ENCODE measurements around the gene PCDHA11.
"Not testable (repeated sequence)": the region's sequence is repeated elsewhere in the genome, so short reads cannot be mapped to it uniquely, and the experiment has no call there.

PCDHA11 gene

DNA sequence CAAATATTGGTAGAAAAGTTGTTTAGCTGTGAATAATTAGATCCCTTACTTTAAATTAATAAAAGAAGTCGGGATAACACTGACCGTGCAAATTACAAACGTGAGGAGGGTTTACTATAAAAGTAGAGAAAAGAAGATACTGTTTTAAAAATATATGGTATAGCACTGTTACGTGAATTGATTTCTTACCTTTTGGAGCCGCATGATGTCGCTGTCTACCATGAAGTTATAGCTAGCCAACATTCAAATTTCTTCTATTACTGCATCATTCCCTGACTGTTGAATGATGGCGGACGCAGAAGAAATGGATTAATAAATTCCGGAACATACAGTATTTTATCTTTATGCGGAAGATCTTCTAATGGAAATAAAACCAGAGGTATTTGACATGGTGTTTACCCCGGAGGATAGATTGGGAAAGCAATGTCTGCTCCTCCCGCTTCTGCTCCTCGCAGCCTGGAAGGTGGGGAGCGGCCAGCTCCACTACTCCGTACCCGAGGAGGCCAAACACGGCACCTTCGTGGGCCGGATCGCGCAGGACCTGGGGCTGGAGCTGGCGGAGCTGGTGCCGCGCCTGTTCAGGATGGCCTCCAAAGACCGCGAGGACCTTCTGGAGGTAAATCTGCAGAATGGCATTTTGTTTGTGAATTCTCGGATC is 40.9 kb upstream of the PCDHA11 start, which contains the start of gene PCDHA6:
TSS of gene PCDHA6 (plus strand) at position 257 of the 658 bp plus-strand sequence. CDS start at position 389, 132 bp downstream.
- ChIA-PET CTCF (interaction anchor here (0.6 to 1.1 kb wide), 3 partner anchors 14 to 390 kb away, joined by 3 to 5 read pairs (median 4); no protein-coding TSS in a partner anchor), POLR2A (ENCODE audit: low non-redundant PET) (no interaction called here)
- DNase-seq (ENCODE audit: low spot score), result no peak
- no peak for TF ChIP-seq CTCF (conservative IDR thresholded peaks at IDR 0.05; ENCODE audit: low read depth)
- H3K27ac ChIP-seq, result no peak within 1 kb of the TSS

GRCh38 chr5:140828362-140828737 is 40.4 kb upstream of the PCDHA11 start:
- no peak overlapping the region for H3K27ac ChIP-seq
- TF ChIP-seq CTCF (conservative IDR thresholded peaks at IDR 0.05; ENCODE audit: low read depth), result no peak
- POLR2A ChIA-PET (ENCODE audit: low non-redundant PET), result no interaction called here
- CTCF ChIA-PET, result interaction anchor here (0.6 to 1.1 kb wide), 3 partner anchors 13 to 389 kb away, joined by 3 to 5 read pairs (median 4); no protein-coding TSS in a partner anchor
- DNase-seq (ENCODE audit: low spot score), result no peak

GRCh38 chr5:140829511-140830501 is 39.0 kb upstream of the PCDHA11 start:
- CTCF ChIA-PET, result interaction anchor here (0.6 kb wide), 1 partner anchor 10 kb away, joined by 3 read pairs; no protein-coding TSS in a partner anchor
- POLR2A ChIA-PET (ENCODE audit: low non-redundant PET); H3K27ac ChIP-seq; DNase-seq (ENCODE audit: low spot score): not testable (repeated sequence)

GRCh38 chr5:140833993-140834392 is 34.8 kb upstream of the PCDHA11 start, which contains the start of gene PCDHA7:
Gene PCDHA7, plus strand, starts transcription at chr5:140834269. Its CDS starts 115 bp downstream, at chr5:140834384.
- DNase-seq (ENCODE audit: low spot score), result no peak
- peak; percentile 27 for TF ChIP-seq CTCF (conservative IDR thresholded peaks at IDR 0.05; ENCODE audit: low read depth)
- ChIA-PET POLR2A (ENCODE audit: low non-redundant PET) (no interaction called here), CTCF (no interaction called here)
- H3K27ac ChIP-seq, result no peak within 1 kb of the TSS

DNA sequence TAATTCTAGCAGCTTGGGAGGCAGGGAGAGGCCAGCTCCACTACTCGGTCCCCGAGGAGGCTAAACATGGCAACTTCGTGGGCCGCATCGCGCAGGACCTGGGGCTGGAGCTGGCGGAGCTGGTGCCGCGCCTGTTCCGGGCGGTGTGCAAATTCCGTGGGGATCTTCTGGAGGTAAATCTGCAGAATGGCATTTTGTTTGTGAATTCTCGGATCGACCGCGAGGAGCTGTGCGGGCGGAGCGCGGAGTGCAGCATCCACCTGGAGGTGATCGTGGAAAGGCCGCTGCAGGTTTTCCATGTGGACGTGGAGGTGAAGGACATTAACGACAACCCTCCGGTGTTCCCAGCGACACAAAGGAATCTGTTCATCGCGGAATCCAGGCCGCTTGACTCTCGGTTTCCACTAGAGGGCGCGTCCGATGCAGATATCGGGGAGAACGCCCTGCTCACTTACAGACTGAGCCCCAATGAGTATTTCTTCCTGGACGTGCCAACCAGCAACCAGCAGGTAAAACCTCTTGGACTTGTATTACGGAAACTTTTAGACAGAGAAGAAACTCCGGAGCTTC is 34.2 kb upstream of the PCDHA11 start:
- CTCF ChIA-PET; POLR2A ChIA-PET (ENCODE audit: low non-redundant PET); H3K27ac ChIP-seq; DNase-seq (ENCODE audit: low spot score): not testable (repeated sequence)

DNA sequence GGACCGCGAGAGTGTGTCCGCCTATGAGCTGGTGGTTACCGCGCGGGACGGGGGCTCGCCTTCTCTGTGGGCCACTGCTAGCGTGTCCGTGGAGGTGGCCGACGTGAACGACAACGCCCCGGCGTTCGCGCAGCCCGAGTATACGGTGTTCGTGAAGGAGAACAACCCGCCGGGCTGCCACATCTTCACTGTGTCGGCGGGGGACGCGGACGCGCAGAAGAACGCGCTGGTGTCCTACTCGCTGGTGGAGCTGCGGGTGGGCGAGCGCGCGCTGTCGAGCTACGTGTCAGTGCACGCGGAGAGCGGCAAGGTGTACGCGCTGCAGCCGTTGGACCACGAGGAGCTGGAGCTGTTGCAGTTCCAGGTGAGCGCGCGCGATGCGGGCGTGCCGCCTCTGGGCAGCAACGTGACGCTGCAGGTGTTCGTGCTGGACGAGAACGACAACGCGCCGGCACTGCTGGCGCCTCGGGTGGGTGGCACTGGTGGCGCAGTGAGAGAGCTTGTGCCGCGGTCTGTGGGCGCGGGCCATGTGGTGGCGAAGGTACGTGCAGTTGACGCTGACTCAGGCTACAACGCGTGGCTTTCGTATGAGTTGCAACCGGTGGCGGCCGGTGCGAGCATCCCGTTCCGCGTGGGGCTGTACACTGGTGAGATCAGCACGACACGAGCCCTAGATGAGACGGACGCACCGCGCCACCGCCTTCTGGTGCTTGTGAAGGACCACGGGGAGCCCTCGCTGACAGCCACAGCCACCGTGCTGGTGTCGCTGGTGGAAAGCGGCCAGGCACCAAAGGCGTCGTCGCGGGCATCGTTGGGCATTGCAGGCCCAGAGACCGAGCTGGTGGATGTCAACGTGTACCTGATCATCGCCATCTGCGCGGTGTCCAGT is 32.9 kb upstream of the PCDHA11 start:
- CTCF ChIA-PET, result interaction anchor here (0.5 kb wide), 2 partner anchors 24 to 387 kb away, joined by 3 to 4 read pairs; partner anchors contain the start of gene PCDHB14
- no peak overlapping the region for H3K27ac ChIP-seq
- POLR2A ChIA-PET (ENCODE audit: low non-redundant PET), result no interaction called here
- TF ChIP-seq CTCF (conservative IDR thresholded peaks at IDR 0.05; ENCODE audit: low read depth), result no peak
- no peak for DNase-seq (ENCODE audit: low spot score)
